GM12878 (cell line): ENCODE measurements around the gene MYO7B. TPM values are rescaled to one million over a fixed set of nuclear protein-coding genes. Genes with fewer than 3 reads are reported as not detected.

Experiments used
- ATAC-seq: fragments of 200-7000 bp; cut with Tn5 transposase; 3 replicates; pipeline ENCODE4 v1.9.1; 2020; ENCODE audit warnings: mild to moderate bottlenecking, moderate library complexity
- BruUV-seq: library from RNA; stranded (reverse); fragments of 400-500 nt; replicated peaks from 2 replicates; lab custom pipeline; 2021; lab: Mats Ljungman, UMichigan
- CTCF ChIA-PET: fragments of 300-600 bp; sonication (Branson Sonifier 250); formaldehyde crosslinking; extraction: SDS; loops from one replicate; lab custom pipeline; 2021; ENCODE audit warnings: inconsistent platforms; lab: Yijun Ruan, JAX
- POLR2A ChIA-PET: fragments of 350-600 bp; formaldehyde crosslinking; extraction: SDS; loops from one replicate; lab custom pipeline; 2021; ENCODE audit warnings: inconsistent platforms; lab: Charles Lee
- RAD21 ChIA-PET: fragments of 300-600 bp; sonication (Branson Sonifier 250); formaldehyde crosslinking; loops from one replicate; lab custom pipeline; 2023; ENCODE audit warnings: antibody characterized with exemption; ENCODE audit not compliant: unreplicated experiment; lab: Charles Lee
- SMC1A ChIA-PET: fragments of 300-600 bp; sonication (Branson Sonifier 250); formaldehyde crosslinking; loops from one replicate; lab custom pipeline; 2023; ENCODE audit not compliant: unreplicated experiment, uncharacterized antibody; lab: Charles Lee
- DNase-seq: peaks from one replicate; pipeline ENCODE4 v3.0.0-alpha.2; 2011; ENCODE audit warnings: low read depth, low spot score
- FAIRE-seq: peaks from 3 replicates; lab custom pipeline; 2011; peaks lifted over from hg19 to GRCh38; lab: Jason Lieb, UNC
- H2AFZ ChIP-seq: 2 replicates; pipeline ENCODE4 v1.6.0; 2011; ENCODE audit warnings: low read depth, low read length, control low read depth; ENCODE audit not compliant: control insufficient read depth
- H3K27ac ChIP-seq: 2 replicates; pipeline ENCODE4 v1.5.1; 2011; ENCODE audit warnings: control low read depth; ENCODE audit not compliant: control insufficient read depth, insufficient read depth
- H3K27me3 ChIP-seq, 2 experiments: replicated peaks in 1 of 2; 2 replicates each; pipeline versions ENCODE4 v1.6.0 to v1.6.1; 2011; ENCODE audit warnings: low read length in 1 of 2; ENCODE audit not compliant: control insufficient read depth in 2 of 2, insufficient read depth in 2 of 2
- H3K36me3 ChIP-seq, 2 experiments: 2 replicates each; pipeline ENCODE4 v1.5.1; 2011; ENCODE audit warnings: low read length in 1 of 2; ENCODE audit not compliant: control insufficient read depth in 2 of 2, insufficient read depth in 2 of 2
- H3K4me1 ChIP-seq: 2 replicates; pipeline ENCODE4 v1.6.1; 2011; ENCODE audit warnings: mild to moderate bottlenecking, low read length, moderate library complexity, mixed read lengths; ENCODE audit not compliant: control insufficient read depth, insufficient read depth
- H3K4me2 ChIP-seq: 2 replicates; pipeline ENCODE4 v1.6.0; 2011; ENCODE audit warnings: control low read depth; ENCODE audit not compliant: control insufficient read depth, insufficient read depth
- H3K4me3 ChIP-seq: fragments of 200-600 bp; sonication (generic); 2 replicates; pipeline ENCODE4 v1.5.1; 2016
- H3K79me2 ChIP-seq: 2 replicates; pipeline ENCODE4 v1.6.0; 2011; ENCODE audit warnings: low read length; ENCODE audit not compliant: control insufficient read depth, insufficient read depth
- H3K9ac ChIP-seq: 2 replicates; pipeline ENCODE4 v1.8.0; 2011; ENCODE audit warnings: low read length, control low read depth, mixed read lengths; ENCODE audit not compliant: control insufficient read depth, insufficient read depth
- H3K9me3 ChIP-seq: replicated peaks from 3 replicates; pipeline ENCODE4 v1.5.1; 2011; ENCODE audit warnings: mild to moderate bottlenecking, low read length; ENCODE audit not compliant: control insufficient read depth, insufficient read depth
- H4K20me1 ChIP-seq: 2 replicates; pipeline ENCODE4 v1.6.0; 2011; ENCODE audit not compliant: control insufficient read depth, insufficient read depth
- BCL3 ChIP-seq: IDR thresholded peaks from 2 replicates; pipeline ENCODE4 v1.6.1; 2011; ENCODE audit warnings: borderline replicate concordance, low read depth, mild to moderate bottlenecking, moderate library complexity, low read length; ENCODE audit not compliant: insufficient read depth, poor library complexity, severe bottlenecking
- BMI1 ChIP-seq: fragments of 450-650 bp; IDR thresholded peaks from 2 replicates; pipeline ENCODE4 v1.6.1; 2016; ENCODE audit warnings: mild to moderate bottlenecking, moderate library complexity, borderline replicate concordance
- E4F1 ChIP-seq: fragments of 450-650 bp; IDR thresholded peaks from 2 replicates; pipeline ENCODE4 v1.6.1; 2018; ENCODE audit warnings: borderline replicate concordance, mild to moderate bottlenecking; ENCODE audit not compliant: partially characterized antibody
- ESRRA ChIP-seq: IDR thresholded peaks from 2 replicates; pipeline ENCODE4 v1.6.1; 2012; ENCODE audit warnings: mild to moderate bottlenecking, low read length, improper control_type of control experiment
- HDGF ChIP-seq: fragments of 450-650 bp; IDR thresholded peaks from 2 replicates; pipeline ENCODE4 v1.6.1; 2016; ENCODE audit warnings: antibody characterized with exemption
- HSF1 ChIP-seq: fragments of 150-350 bp; IDR thresholded peaks from 2 replicates; pipeline ENCODE4 v1.6.1; 2014; ENCODE audit warnings: mild to moderate bottlenecking, low read depth, low read length
- MAX ChIP-seq: IDR thresholded peaks from 2 replicates; pipeline ENCODE4 v1.6.1; 2012; ENCODE audit warnings: low read depth, low read length, improper control_type of control experiment
- MEF2A ChIP-seq: IDR thresholded peaks from 2 replicates; pipeline ENCODE4 v1.6.1; 2011; ENCODE audit warnings: low read depth, mild to moderate bottlenecking, low read length, moderate library complexity; ENCODE audit not compliant: insufficient read depth
- MEF2B ChIP-seq: fragments of 450-650 bp; IDR thresholded peaks from 2 replicates; pipeline ENCODE4 v1.6.1; 2018; ENCODE audit warnings: mild to moderate bottlenecking, moderate library complexity; ENCODE audit not compliant: partially characterized antibody, poor library complexity, severe bottlenecking
- PAX5 ChIP-seq: IDR thresholded peaks from 2 replicates; pipeline ENCODE4 v1.6.1; 2011; ENCODE audit warnings: low read depth, low read length, borderline replicate concordance
- ZNF207 ChIP-seq: fragments of 450-650 bp; IDR thresholded peaks from 2 replicates; pipeline ENCODE4 v1.6.1; 2014; ENCODE audit warnings: antibody characterized with exemption, mild to moderate bottlenecking, borderline replicate concordance
- ZNF592 ChIP-seq: fragments of 450-650 bp; IDR thresholded peaks from 2 replicates; pipeline ENCODE4 v1.6.1; 2017; ENCODE audit warnings: mild to moderate bottlenecking, moderate library complexity
- WGBS: methylation state at CpG from one replicate; pipeline ENCODE4 v1.1.6; 2016; ENCODE audit warnings: low lambda C conversion rate; ENCODE audit not compliant: insufficient replicate concordance, insufficient coverage; ENCODE audit errors: missing lambda C conversion rate; 5-methylcytosine and 5-hydroxymethylcytosine counted together
- in situ Hi-C: fragments of 300-500 bp; cut with MboI; formaldehyde crosslinking; loops from 9 replicates; pipeline ENCODE4 v1.14.3; 2018; ENCODE audit warnings: mixed read lengths
- intact Hi-C: fragments of 100-400 bp; cut with micrococcal nuclease; formaldehyde crosslinking; loops from one replicate; pipeline ENCODE4 v1.14.2; 2022; ENCODE audit not compliant: unreplicated experiment
- polyA plus RNA-seq, 11 experiments: library from polyadenylated mRNA; depleted of rRNA in 4 of 11; unstranded in 6 of 11; stranded (reverse) in 5 of 11; fragments of >200 nt; fragmentation: Nextera tagmentation in 4 of 11; fragmentation: Illumina TruSeq in 1 of 11; extraction: Ambion mirVana in 4 of 11; extraction: Trizol in 1 of 11; gene quantifications; 1 replicate in 1 of 11; 2 replicates in 10 of 11; pipeline versions ENCODE4 v1.2.1 to v1.2.3, GENCODE V29; 2011 to 2016; ENCODE audit warnings: inconsistent platforms in 2 of 11, missing spikeins in 2 of 11, low read depth in 1 of 11
- total RNA-seq, 4 experiments: library from RNA; depleted of rRNA in 3 of 4; stranded (reverse); fragments of >200 nt in 3 of 4; fragmentation: Illumina TruSeq in 1 of 4; extraction: Trizol in 1 of 4; gene quantifications; 2 replicates each; pipeline versions ENCODE4 v1.2.1 to v1.2.3, GENCODE V29; 2013 to 2021

MYO7B gene
- total and polyA plus RNA-seq, 10 of the 15 experiments (the other 5 are each of a cell fraction or from before 2014, with no cell fraction given) = 0.08 to 4.8 (median 1.2) TPM

GRCh38 chr2:127577503-127577902 lies 42.0 kb downstream of the MYO7B start:
- ChIA-PET SMC1A (interaction anchor here (1.2 kb wide), 1 partner anchor 21 kb away, joined by 3 read pairs; no protein-coding TSS in a partner anchor), POLR2A (no interaction called here), CTCF (interaction anchor here (2.3 kb wide), 1 partner anchor 14 kb away, joined by 10 read pairs; no protein-coding TSS in a partner anchor), RAD21 (no interaction called here)
- Histone ChIP-seq H3K9ac (no peak overlapping the region), H3K36me3 (no peaks in the 10 kb centered on the region), H3K27ac (no peak overlapping the region), H3K79me2 (no peaks in the 10 kb centered on the region), H4K20me1 (no peaks in the 10 kb centered on the region), H3K4me1 (peaks cover 23% of the 10 kb centered on the region), H3K27me3 (peaks cover 0 to 1% of the 10 kb centered on the region in 2 experiments; a peak in 1 of 4 replicates), H3K9me3 (no peaks in the 10 kb centered on the region), H3K4me3 (no peak overlapping the region), H3K4me2 (no peak overlapping the region; the same call in 1 of the 2 replicates), H2AFZ (no peak overlapping the region)
- FAIRE-seq = no peak
- 37% methylated on average over 12 of the region's 12 CpGs for WGBS
- ATAC-seq = no peak
- intact Hi-C loops (no loop called here), in situ Hi-C loops (no loop called here)
- no TSS peak for BruUV-seq
- DNase-seq = no peak
- no peak for TF ChIP-seq HDGF
- TF ChIP-seq MAX = no peak
- no peak for TF ChIP-seq BCL3
- TF ChIP-seq HSF1 = no peak
- no peak for TF ChIP-seq MEF2A
- TF ChIP-seq ESRRA = no peak
- no peak for TF ChIP-seq BMI1
- TF ChIP-seq ZNF207 = no peak
- no peak for TF ChIP-seq MEF2B
- no peak for TF ChIP-seq PAX5
- no peak for TF ChIP-seq ZNF592
- TF ChIP-seq E4F1 = no peak
